Caki2 (cell line): ENCODE data around the gene CELSR1. TPM values are rescaled to one million over a fixed set of nuclear protein-coding genes. Genes with fewer than 3 reads are reported as not detected.
A peak's percentile ranks its signal among the peaks of the same experiment; 100 is the strongest.

Source experiments
- DNase-seq: peaks from one replicate; pipeline ENCODE4 v3.0.0-alpha.2; 2015; ENCODE audit warnings: low read depth
- in situ Hi-C: cut with HindIII; loops from 2 replicates; pipeline ENCODE4 v1.10.0; 2016; ENCODE audit warnings: low sequenced_read_pairs, low pct_unique_long_range_greater_than_20kb, mixed read lengths
- total RNA-seq: library from RNA; depleted of rRNA; stranded (reverse); fragments of >200 nt; shearing (Covaris generic); gene quantifications from 2 replicates; pipeline ENCODE4 v1.2.3, GENCODE V29; 2014; ENCODE audit warnings: low replicate concordance

Gene CELSR1
- total RNA-seq, 1 experiment from 2014 or later, result 98.7 TPM

DNA sequence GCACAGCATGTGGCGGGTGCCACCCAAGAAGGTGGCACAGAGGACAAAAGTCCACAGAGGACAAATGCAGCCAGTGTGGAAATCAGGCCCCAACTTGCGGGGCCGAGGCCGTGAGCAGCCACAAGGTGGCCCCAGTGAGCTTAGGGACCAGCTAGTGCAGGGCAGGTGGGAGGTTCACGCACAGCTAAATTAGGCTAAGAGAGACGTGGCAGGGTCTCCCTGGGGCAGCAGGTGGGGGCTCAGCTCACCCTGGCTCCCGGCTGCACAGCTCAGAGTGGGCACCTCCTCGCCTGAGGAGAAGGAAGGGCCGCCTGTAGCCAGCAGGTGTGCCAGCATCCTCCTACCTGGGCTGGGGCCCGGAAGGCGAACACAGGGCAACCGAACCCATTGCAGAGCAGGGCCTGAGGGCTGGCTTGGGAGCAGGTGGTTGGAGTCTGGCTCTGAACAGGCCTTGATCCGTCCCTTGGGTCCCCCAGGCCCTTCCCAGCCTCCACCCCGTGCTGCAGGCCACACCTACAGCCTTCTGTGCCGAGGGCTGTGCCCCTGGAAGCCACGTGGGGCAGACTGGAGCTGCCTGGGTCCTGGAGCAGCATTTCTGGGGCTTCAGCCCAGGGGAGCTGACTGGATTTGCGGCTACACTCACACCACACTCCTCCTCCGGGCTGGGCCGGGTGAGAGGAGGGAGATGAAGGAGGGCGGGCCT, 26.1 kb upstream of the CELSR1 start:
- peak; percentile 48 for DNase-seq
- in situ Hi-C loops, result no loop called here

DNA sequence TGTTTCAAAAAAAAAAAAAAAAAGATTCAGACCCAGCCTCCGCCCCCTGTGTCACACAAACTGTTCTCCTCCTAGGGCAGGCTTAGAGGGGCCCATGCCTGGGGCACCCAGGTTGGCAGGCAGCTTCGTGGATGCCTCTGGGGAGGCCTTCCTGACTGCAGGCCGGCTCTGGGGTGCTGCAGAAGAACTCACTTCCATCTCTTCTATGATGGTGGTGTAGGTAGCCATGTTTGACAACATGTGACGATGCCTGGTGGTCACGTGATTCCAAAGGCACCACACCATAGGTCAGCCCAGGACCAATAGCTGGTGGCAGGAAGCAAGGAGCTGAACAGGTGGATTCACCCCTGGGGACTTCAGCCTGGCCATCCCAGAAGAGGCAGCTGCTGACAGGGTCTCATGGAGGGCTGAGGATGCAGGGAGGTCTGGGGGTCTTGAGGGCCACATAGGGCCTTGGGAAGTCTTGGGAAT, 24.1 kb upstream of the CELSR1 start:
- peak; percentile 78 for DNase-seq
- in situ Hi-C loops, result no loop called here

DNA sequence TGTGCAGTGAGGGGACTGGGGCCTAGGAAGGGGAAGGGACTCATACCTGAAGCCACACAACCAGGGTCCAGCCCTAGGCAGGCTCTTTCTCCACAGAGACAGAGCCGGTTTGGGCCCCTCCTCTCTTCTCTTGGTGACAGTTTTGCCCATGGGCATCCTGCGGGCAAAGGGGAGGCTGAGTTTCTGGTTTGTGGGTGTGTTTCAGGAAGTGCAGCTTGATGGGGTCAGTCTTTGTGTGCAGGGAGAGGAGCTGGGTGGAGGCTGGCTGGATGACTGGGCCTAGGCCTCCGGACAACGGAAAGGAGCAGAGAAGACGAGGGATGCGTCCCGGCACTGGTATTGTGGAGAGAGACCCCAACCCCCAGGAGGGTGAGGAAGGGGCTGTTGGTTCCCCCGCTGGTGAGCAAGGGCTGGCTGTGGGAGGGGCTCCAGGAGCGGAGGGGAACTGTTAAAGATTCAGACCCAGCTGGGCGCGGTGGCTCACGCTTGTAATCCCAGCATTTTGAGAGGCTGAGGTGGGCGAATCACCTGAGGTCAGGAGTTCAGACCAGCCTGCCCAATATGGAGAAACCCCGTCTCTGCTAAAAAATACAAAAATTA, 23.4 kb upstream of the CELSR1 start:
- in situ Hi-C loops, result no loop called here

GRCh38 chr22:46557736-46558480, 20.5 kb upstream of the CELSR1 start:
- DNase-seq, result no peak
- in situ Hi-C loops, result no loop called here

More for the DNA sequence above, 23.4 kb upstream of the CELSR1 start:
- no peak for DNase-seq

- in situ Hi-C loops, result no loop called here
- DNase-seq, result no peak
These were observed 19.4 kb upstream of the CELSR1 start for GRCh38 chr22:46556775-46557174.

DNA sequence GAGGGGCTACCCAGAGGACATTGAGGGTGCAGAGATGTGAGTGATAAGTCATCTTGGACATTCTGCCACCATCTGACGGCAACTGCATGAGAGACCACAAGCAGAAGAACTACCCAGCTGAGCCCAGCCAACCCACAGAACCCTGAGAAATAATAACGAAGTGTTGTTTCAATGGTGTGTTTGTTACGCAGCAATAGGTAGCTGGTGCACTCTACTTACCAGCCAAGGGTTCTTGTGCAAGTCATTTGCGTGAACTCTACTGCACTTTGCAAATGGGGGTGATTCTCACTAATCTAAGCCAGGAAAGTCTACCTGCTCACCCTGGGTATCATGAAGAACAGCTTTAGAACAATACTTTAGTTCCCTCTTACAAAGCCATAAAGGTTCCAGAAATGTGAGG, 15.8 kb upstream of the CELSR1 start:
- DNase-seq, result no peak
- in situ Hi-C loops, result no loop called here

DNA sequence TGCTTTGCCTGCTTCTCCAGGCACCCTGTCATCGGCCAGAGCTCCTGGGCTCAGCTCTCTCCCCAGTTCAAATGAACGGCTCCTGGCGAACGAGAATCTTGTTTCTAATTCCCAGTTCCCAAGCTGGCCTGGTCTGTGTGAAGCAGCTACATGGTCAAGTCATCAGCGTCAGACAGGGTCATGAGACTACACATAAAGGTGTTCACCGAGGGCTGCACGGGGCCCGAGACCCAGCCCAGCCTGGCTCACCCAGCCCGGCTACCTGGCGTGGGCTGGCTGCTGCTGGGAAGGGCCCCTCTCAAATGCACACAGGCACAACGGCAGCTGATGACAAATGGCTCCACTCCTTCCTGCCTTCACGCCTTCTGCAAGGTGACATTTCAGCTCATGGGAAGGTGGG, 14.6 kb upstream of the CELSR1 start:
- in situ Hi-C loops, result no loop called here
- DNase-seq, result no peak

- no peak for DNase-seq
- in situ Hi-C loops, result no loop called here
These were observed 13.9 kb upstream of the CELSR1 start for GRCh38 chr22:46551321-46551720.

DNA sequence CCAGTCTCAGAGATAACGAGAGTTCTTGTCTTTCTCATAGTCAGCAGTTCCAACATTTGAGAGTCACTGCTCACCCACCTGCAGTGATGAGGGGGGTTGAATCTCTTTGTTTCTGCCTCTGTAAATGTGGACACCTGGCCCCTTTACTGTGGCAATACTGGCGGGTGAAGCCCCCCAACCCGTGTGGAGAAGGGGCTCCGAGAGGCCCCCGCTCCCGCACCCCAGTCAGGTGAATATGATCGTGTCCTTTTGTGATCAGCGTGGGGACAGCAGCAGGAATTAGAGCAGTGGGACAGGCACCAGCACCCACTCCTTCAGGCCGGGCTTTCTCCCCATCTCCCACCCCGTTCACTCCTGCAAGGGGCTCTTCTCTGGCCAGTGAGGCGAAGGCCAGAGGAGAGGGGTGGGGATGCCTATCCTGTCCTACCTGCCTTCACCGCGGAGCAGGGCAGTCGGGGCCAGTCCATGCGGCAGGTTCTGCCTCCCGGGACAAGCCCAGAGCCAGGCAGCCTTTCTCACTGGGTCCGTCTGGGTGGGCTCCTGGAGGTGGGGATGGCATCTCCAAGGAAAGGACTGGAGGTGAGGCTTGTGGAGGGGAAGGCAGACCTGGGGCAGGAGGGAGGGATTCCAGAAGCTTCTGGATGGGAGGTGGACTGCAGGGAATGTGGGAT, 12.7 kb upstream of the CELSR1 start:
- DNase-seq, result no peak
- in situ Hi-C loops, result no loop called here

- no peak for DNase-seq
- in situ Hi-C loops, result no loop called here
These were observed 12.1 kb upstream of the CELSR1 start for GRCh38 chr22:46549563-46549840.

DNA sequence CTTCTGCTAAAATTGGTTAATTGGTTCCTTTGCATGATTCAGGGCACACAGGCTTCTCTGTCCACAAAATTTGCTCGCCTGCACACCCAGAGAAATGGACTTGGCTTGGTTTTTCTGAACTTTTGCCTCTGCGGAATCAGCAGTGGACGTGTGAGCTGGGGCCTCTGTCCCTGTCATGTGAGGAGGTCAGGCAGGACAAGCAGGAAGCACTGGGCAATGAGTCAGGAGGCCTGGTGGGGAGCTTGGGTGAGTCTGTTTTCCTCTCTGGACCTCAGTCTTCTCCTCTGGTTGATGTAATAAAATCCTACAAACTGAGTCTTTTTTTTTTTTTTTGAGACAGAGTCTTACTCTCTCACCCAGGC, 10.4 kb upstream of the CELSR1 start:
- peak; percentile 84 for DNase-seq
- in situ Hi-C loops, result no loop called here

- in situ Hi-C loops, result no loop called here
- peak; percentile 86 for DNase-seq
These were observed 9.9 kb upstream of the CELSR1 start for GRCh38 chr22:46547179-46547882.

DNA sequence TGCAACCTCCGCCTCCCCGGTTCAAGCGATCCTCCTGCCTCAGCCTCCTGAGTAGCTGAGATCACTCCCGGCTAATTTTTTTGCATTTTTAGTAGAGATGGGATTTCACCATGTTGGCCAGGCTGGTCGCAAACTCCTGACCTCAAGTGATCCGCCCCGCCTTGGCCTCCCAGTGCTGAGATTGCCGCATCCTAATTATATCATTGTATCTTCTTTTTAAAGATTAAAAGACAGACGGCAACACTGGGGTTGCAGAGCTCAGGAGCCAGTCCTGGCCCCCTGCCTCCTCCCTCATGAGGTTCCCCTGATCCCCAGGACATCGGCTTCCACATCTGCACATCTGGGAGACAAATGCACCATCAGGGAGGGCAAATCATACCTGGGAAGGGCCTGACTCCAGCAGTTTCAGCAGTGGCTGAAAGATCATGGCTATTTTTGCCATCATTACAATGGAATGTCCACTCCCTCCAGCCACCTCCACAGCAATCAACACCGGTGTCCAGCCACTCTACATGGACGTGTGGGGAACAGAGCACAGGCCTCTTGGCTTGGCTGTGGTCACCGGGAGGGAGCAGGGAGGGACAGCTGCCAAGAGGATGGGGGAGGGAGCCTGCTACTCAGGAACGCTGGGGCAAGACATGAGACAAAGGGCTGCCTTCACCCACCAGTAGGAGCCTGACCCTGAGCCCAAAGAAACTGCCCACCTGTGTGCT, 9.2 kb upstream of the CELSR1 start:
- in situ Hi-C loops, result no loop called here
- DNase-seq, result peak; percentile 87

DNA sequence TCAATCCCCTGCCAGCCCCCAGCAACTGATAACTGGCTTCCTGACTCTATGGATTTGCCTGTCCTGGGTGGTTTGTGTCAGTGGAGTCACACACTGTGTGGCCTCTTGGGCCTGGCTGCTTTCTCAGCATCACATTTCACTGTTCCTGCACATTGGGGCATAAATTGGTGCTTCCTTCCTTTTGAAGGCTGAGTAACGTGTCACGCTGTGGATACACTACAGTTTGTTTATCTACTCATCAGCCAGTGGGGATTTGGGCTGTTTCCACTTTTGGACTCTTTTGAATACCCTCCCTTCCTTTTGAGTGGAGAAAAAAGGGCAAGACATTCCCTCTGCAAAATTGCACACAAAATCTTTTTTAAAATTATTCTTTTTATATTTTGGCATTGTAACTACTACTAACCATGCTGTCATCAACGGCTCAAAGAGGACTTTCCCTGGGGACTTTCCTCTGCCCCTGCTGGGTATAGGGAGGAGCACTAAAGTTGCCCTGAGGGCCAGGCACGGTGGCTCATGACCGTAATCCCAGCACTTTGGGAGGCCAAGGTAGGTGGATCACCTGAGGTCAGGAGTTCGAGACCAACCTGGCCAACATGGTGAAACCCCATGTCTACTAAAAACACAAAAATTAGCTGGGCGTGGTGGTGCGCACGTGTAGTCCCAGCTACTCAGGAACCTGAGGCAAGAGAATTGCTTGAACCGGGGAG, 7.8 kb upstream of the CELSR1 start:
- in situ Hi-C loops, result no loop called here
- peak; percentile 69 for DNase-seq

GRCh38 chr22:46542011-46542985, 4.9 kb upstream of the CELSR1 start:
- peak; percentile 70 for DNase-seq
- in situ Hi-C loops, result no loop called here

DNA sequence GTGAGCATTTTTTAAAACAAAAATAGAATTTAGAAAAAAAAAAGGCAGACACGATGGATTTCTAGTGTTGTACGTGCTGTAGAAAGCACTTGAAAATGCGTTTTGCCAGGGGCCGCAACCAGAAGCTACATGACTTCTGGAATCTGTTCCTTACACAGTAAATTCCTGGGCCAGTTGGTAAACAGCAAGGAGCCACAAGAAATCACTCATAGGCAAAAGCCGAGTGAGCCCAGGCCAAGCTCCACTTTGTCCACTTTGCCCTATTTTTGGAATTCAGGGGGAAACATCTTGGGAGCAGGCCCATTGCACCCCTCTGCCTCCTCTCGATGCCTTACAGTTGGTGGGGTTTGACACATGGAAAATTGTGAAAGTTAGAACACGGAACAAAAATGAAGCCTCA, 4.1 kb upstream of the CELSR1 start:
- DNase-seq, result no peak
- in situ Hi-C loops, result no loop called here
